ENCODE measurements around the gene BLMH. TPM values are rescaled to one million over a fixed set of nuclear protein-coding genes. Genes with fewer than 3 reads are reported as not detected.
A peak's percentile ranks its signal among the peaks of the same experiment; 100 is the strongest.

The BLMH gene
- total and polyA plus RNA-seq, 3 experiments from 2014 or later, result 28.3 to 68.0 (median 67.1) TPM

DNA sequence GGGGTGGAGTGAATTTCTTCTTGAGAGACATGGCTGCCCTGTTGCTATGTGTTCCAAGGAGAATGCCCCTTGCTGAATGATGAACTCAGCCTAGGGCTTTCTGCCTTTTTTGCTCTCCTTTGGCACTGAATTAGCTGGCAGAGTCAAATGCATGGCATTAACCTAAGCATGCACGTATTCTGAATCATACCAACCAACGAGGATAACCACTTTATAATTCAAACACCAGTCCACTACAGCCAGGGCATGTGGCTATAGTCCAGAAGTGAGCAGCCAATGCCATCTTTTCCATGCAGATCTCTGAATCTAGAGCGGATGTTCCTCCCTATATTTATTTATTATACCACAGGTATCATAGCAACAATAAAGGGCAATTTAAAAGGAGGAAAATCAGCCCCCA, 26.4 kb upstream of the BLMH start:
- DNase-seq, result no peak
- no peaks in the 10 kb centered on the region for H3K9me3 Mint-ChIP-seq
- H3K36me3 ChIP-seq (ENCODE audit: insufficient read depth, low read length), result no peaks in the 10 kb centered on the region
- no peaks in the 10 kb centered on the region for H3K36me3 Mint-ChIP-seq
- no peak overlapping the region for H3K4me3 Mint-ChIP-seq
- no peak overlapping the region for H3K27ac Mint-ChIP-seq
- H3K4me1 Mint-ChIP-seq, result peaks cover 6 to 37% (median 18%) of the 10 kb centered on the region in 3 donors
- no peaks in the 10 kb centered on the region for H3K27me3 Mint-ChIP-seq
- CTCF ChIA-PET, result interaction anchor here (1.2 to 3.2 kb wide), 2 partner anchors 19 to 25 kb away, joined by 3 to 13 read pairs; no protein-coding TSS in a partner anchor
- POLR2A ChIA-PET, result no interaction called here
- H3K27me3 ChIP-seq (ENCODE audit: insufficient read depth, low read length, poor library complexity, severe bottlenecking), result no peaks in the 10 kb centered on the region
- no peak overlapping the region for H3K4me3 ChIP-seq (ENCODE audit: low read length)
- H3K4me1 ChIP-seq (ENCODE audit: insufficient read depth, low read length), result peaks cover 6% of the 10 kb centered on the region
- no peaks in the 10 kb centered on the region for H3K9me3 ChIP-seq (ENCODE audit: low read length)
- H3K27ac ChIP-seq (ENCODE audit: low read depth, low read length), result no peak overlapping the region

DNA sequence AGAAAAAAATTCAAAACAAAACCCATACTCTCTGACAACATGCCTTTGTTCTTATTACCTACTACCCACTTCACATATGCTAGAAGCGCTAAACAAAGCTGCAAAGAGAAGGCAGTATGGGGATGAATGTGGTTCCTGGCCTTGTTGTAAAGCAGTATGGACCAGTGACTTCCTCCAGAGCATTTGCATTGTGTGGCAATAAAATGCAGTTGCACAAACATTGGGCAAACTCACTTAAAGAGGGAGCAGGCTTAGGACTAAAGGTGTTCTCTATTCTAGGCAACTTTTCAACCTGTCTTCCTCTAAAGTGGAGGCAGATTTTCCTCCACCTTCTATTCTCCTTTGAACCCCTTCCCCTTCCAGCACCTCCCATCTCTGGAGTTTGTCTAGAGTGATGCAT, 25.0 kb upstream of the BLMH start:
- Histone ChIP-seq H3K9me3 (ENCODE audit: low read length) (no peaks in the 10 kb centered on the region), H3K4me1 (ENCODE audit: insufficient read depth, low read length) (no peaks in the 10 kb centered on the region), H3K27ac (ENCODE audit: low read depth, low read length) (no peak overlapping the region), H3K4me3 (ENCODE audit: low read length) (no peak overlapping the region), H3K27me3 (ENCODE audit: insufficient read depth, low read length, poor library complexity, severe bottlenecking) (no peaks in the 10 kb centered on the region), H3K36me3 (ENCODE audit: insufficient read depth, low read length) (no peaks in the 10 kb centered on the region)
- no peaks in the 10 kb centered on the region for H3K9me3 Mint-ChIP-seq
- POLR2A ChIA-PET, result interaction anchor here (0.7 kb wide), 1 partner anchor 739 kb away, joined by 6 read pairs; no protein-coding TSS in a partner anchor
- peaks cover 2 to 26% (median 11%) of the 10 kb centered on the region in 3 donors for H3K4me1 Mint-ChIP-seq
- no peaks in the 10 kb centered on the region for H3K27me3 Mint-ChIP-seq
- no peak overlapping the region for H3K4me3 Mint-ChIP-seq
- no peaks in the 10 kb centered on the region for H3K36me3 Mint-ChIP-seq
- no peak overlapping the region for H3K27ac Mint-ChIP-seq
- DNase-seq, result no peak
- CTCF ChIA-PET, result interaction anchor here (1.6 kb wide), 1 partner anchor 10 kb away, joined by 3 read pairs; no protein-coding TSS in a partner anchor

GRCh38 chr17:30315106-30315505, 23.4 kb upstream of the BLMH start:
- H3K27ac Mint-ChIP-seq, result peak overlapping the region in 1 of 8 donors; percentile 2
- Histone ChIP-seq H3K27me3 (ENCODE audit: insufficient read depth, low read length, poor library complexity, severe bottlenecking) (no peaks in the 10 kb centered on the region), H3K4me3 (ENCODE audit: low read length) (no peak overlapping the region), H3K27ac (ENCODE audit: low read depth, low read length) (no peak overlapping the region), H3K36me3 (ENCODE audit: insufficient read depth, low read length) (no peaks in the 10 kb centered on the region), H3K4me1 (ENCODE audit: insufficient read depth, low read length) (no peaks in the 10 kb centered on the region), H3K9me3 (ENCODE audit: low read length) (no peaks in the 10 kb centered on the region)
- no peaks in the 10 kb centered on the region for H3K36me3 Mint-ChIP-seq
- peaks cover 2 to 22% (median 4%) of the 10 kb centered on the region in 3 donors for H3K4me1 Mint-ChIP-seq
- no peaks in the 10 kb centered on the region for H3K27me3 Mint-ChIP-seq
- H3K9me3 Mint-ChIP-seq, result no peaks in the 10 kb centered on the region
- no peak for DNase-seq
- POLR2A ChIA-PET, result no interaction called here
- H3K4me3 Mint-ChIP-seq, result no peak overlapping the region
- CTCF ChIA-PET, result interaction anchor here (1.4 to 1.6 kb wide), 2 partner anchors 12 to 15 kb away, joined by 3 to 4 read pairs; no protein-coding TSS in a partner anchor

DNA sequence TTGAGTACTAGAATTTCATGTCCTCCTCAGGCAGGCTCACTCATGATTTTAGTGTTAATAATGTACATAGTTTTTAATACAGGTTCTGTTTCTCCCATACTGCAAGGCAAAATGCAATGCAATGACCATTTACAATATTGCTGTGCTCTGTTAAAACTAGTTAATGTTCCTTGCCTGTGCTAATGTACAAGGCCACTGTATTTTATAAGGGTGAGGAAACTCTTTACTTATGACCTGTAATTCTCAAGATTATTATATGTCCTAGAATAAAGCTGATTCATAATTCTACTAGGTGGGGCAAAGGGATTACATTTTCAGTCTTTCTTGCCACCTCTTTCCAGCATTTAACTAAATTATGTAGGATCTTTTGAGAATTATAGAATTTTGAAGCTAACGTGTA, 22.7 kb upstream of the BLMH start:
- Histone ChIP-seq H3K4me1 (ENCODE audit: insufficient read depth, low read length) (no peaks in the 10 kb centered on the region), H3K27me3 (ENCODE audit: insufficient read depth, low read length, poor library complexity, severe bottlenecking) (no peaks in the 10 kb centered on the region), H3K27ac (ENCODE audit: low read depth, low read length) (no peak overlapping the region), H3K4me3 (ENCODE audit: low read length) (no peak overlapping the region), H3K36me3 (ENCODE audit: insufficient read depth, low read length) (no peaks in the 10 kb centered on the region), H3K9me3 (ENCODE audit: low read length) (no peaks in the 10 kb centered on the region)
- no peak overlapping the region for H3K27ac Mint-ChIP-seq
- H3K27me3 Mint-ChIP-seq, result no peaks in the 10 kb centered on the region
- no peaks in the 10 kb centered on the region for H3K9me3 Mint-ChIP-seq
- DNase-seq, result no peak
- peaks cover 2 to 18% (median 4%) of the 10 kb centered on the region in 3 donors for H3K4me1 Mint-ChIP-seq
- no peak overlapping the region for H3K4me3 Mint-ChIP-seq
- POLR2A ChIA-PET, result no interaction called here
- CTCF ChIA-PET, result no interaction called here
- H3K36me3 Mint-ChIP-seq, result no peaks in the 10 kb centered on the region

- H3K4me1 Mint-ChIP-seq, result peaks cover 2 to 16% (median 4%) of the 10 kb centered on the region in 3 donors
- no peak overlapping the region for H3K27ac Mint-ChIP-seq
- H3K27ac ChIP-seq (ENCODE audit: low read depth, low read length), result no peak overlapping the region
- H3K4me3 Mint-ChIP-seq, result no peak overlapping the region
- no peak overlapping the region for H3K4me3 ChIP-seq (ENCODE audit: low read length)
- no peaks in the 10 kb centered on the region for H3K36me3 ChIP-seq (ENCODE audit: insufficient read depth, low read length)
- H3K36me3 Mint-ChIP-seq, result no peaks in the 10 kb centered on the region
- ChIA-PET POLR2A (no interaction called here), CTCF (interaction anchor here (1.3 kb wide), 1 partner anchor 11 kb away, joined by 4 read pairs; no protein-coding TSS in a partner anchor)
- no peak for DNase-seq
- H3K27me3 ChIP-seq (ENCODE audit: insufficient read depth, low read length, poor library complexity, severe bottlenecking), result no peaks in the 10 kb centered on the region
- no peaks in the 10 kb centered on the region for H3K4me1 ChIP-seq (ENCODE audit: insufficient read depth, low read length)
- H3K9me3 Mint-ChIP-seq, result no peaks in the 10 kb centered on the region
- H3K27me3 Mint-ChIP-seq, result no peaks in the 10 kb centered on the region
- no peaks in the 10 kb centered on the region for H3K9me3 ChIP-seq (ENCODE audit: low read length)
These were observed 20.5 kb upstream of the BLMH start for GRCh38 chr17:30312226-30312625.

- CTCF ChIA-PET, result no interaction called here
- Mint-ChIP-seq H3K27me3 (peaks cover 0 to 3% of the 10 kb centered on the region in 2 donors), H3K36me3 (no peaks in the 10 kb centered on the region), H3K27ac (no peak overlapping the region), H3K4me3 (no peak overlapping the region), H3K4me1 (peaks cover 2 to 5% (median 4%) of the 10 kb centered on the region in 3 donors), H3K9me3 (no peaks in the 10 kb centered on the region)
- POLR2A ChIA-PET, result no interaction called here
- no peaks in the 10 kb centered on the region for H3K36me3 ChIP-seq (ENCODE audit: insufficient read depth, low read length)
- no peak for DNase-seq
- no peaks in the 10 kb centered on the region for H3K4me1 ChIP-seq (ENCODE audit: insufficient read depth, low read length)
- no peaks in the 10 kb centered on the region for H3K27me3 ChIP-seq (ENCODE audit: insufficient read depth, low read length, poor library complexity, severe bottlenecking)
- no peaks in the 10 kb centered on the region for H3K9me3 ChIP-seq (ENCODE audit: low read length)
- H3K27ac ChIP-seq (ENCODE audit: low read depth, low read length), result no peak overlapping the region
- no peak overlapping the region for H3K4me3 ChIP-seq (ENCODE audit: low read length)
These were observed 18.8 kb upstream of the BLMH start for GRCh38 chr17:30310562-30310961.

GRCh38 chr17:30309591-30309990, 17.8 kb upstream of the BLMH start:
- no peaks in the 10 kb centered on the region for H3K9me3 Mint-ChIP-seq
- CTCF ChIA-PET, result interaction anchor here (1.8 kb wide), 1 partner anchor 25 kb away, joined by 7 read pairs; no protein-coding TSS in a partner anchor
- Histone ChIP-seq H3K4me3 (ENCODE audit: low read length) (no peak overlapping the region), H3K4me1 (ENCODE audit: insufficient read depth, low read length) (no peaks in the 10 kb centered on the region), H3K27ac (ENCODE audit: low read depth, low read length) (no peak overlapping the region), H3K36me3 (ENCODE audit: insufficient read depth, low read length) (no peaks in the 10 kb centered on the region), H3K9me3 (ENCODE audit: low read length) (no peaks in the 10 kb centered on the region), H3K27me3 (ENCODE audit: insufficient read depth, low read length, poor library complexity, severe bottlenecking) (no peaks in the 10 kb centered on the region)
- no peak for DNase-seq
- H3K4me1 Mint-ChIP-seq, result no peaks in the 10 kb centered on the region
- H3K36me3 Mint-ChIP-seq, result no peaks in the 10 kb centered on the region
- peak overlapping the region in 1 of 8 donors; percentile 85 for H3K27ac Mint-ChIP-seq
- POLR2A ChIA-PET, result no interaction called here
- no peak overlapping the region for H3K4me3 Mint-ChIP-seq
- H3K27me3 Mint-ChIP-seq, result peaks cover 0 to 3% of the 10 kb centered on the region in 2 donors

- POLR2A ChIA-PET, result no interaction called here
- H3K9me3 ChIP-seq (ENCODE audit: low read length), result no peaks in the 10 kb centered on the region
These were observed 16.7 kb upstream of the BLMH start for GRCh38 chr17:30308406-30308805.

More at GRCh38 chr17:30308406-30308805, 16.7 kb upstream of the BLMH start:
- Mint-ChIP-seq H3K27me3 (peaks cover 0 to 3% of the 10 kb centered on the region in 2 donors), H3K27ac (no peak overlapping the region), H3K4me3 (no peak overlapping the region), H3K9me3 (no peaks in the 10 kb centered on the region), H3K4me1 (no peaks in the 10 kb centered on the region), H3K36me3 (no peaks in the 10 kb centered on the region)
- DNase-seq, result no peak
- Histone ChIP-seq H3K4me1 (ENCODE audit: insufficient read depth, low read length) (no peaks in the 10 kb centered on the region), H3K27ac (ENCODE audit: low read depth, low read length) (no peak overlapping the region), H3K4me3 (ENCODE audit: low read length) (no peak overlapping the region), H3K27me3 (ENCODE audit: insufficient read depth, low read length, poor library complexity, severe bottlenecking) (no peaks in the 10 kb centered on the region), H3K36me3 (ENCODE audit: insufficient read depth, low read length) (no peaks in the 10 kb centered on the region)
- CTCF ChIA-PET, result interaction anchor here (1.8 to 2.3 kb wide), 2 partner anchors 27 to 28 kb away, joined by 7 read pairs; no protein-coding TSS in a partner anchor
